HepG2 (cell line): ENCODE results near the gene HCN4. TPM values are rescaled to one million over a fixed set of nuclear protein-coding genes. Genes with fewer than 3 reads are reported as not detected.

Experiments
- CENPBD1 ChIP-seq: sonication (generic); formaldehyde crosslinking; IDR thresholded peaks from 2 replicates; pipeline ENCODE4 v1.8.0; 2022; ENCODE audit warnings: missing genetic modification reagents, low read depth, mild to moderate bottlenecking, borderline replicate concordance
- ELF1 ChIP-seq: sonication (generic); formaldehyde crosslinking; IDR thresholded peaks from 2 replicates; pipeline ENCODE4 v1.4.0; 2020; ENCODE audit warnings: missing genetic modification reagents
- EZH2 ChIP-seq: conservative IDR thresholded peaks from 2 replicates; pipeline ENCODE4 v1.6.1; 2012; ENCODE audit warnings: mild to moderate bottlenecking, low read depth, low read length, moderate library complexity
- GABPA ChIP-seq, 2 experiments: IDR thresholded peaks; 2 replicates each; pipeline ENCODE4 v1.6.1; 2011 to 2016; ENCODE audit warnings: low read depth in 2 of 2, low read length in 1 of 2, missing biosample characterization in 1 of 2, missing genetic modification characterization in 1 of 2
- HCFC1 ChIP-seq: fragments of 150-350 bp; IDR thresholded peaks from 2 replicates; pipeline ENCODE4 v1.6.1; 2014; ENCODE audit warnings: low read depth, low read length
- HMG20A ChIP-seq: IDR thresholded peaks from 2 replicates; pipeline ENCODE4 v1.6.1; 2016; ENCODE audit warnings: borderline replicate concordance
- KDM2A ChIP-seq: sonication (generic); formaldehyde crosslinking; IDR thresholded peaks from 2 replicates; pipeline ENCODE4 v1.4.0; 2020; ENCODE audit warnings: low read depth, missing genetic modification reagents, borderline replicate concordance
- MBD4 ChIP-seq: IDR thresholded peaks from 2 replicates; pipeline ENCODE4 v1.6.1; 2012; ENCODE audit warnings: low read length, inconsistent platforms, borderline replicate concordance
- NCOA2 ChIP-seq: sonication (generic); formaldehyde crosslinking; IDR thresholded peaks from 2 replicates; pipeline ENCODE4 v1.8.0; 2022; ENCODE audit warnings: inconsistent platforms
- PAF1 ChIP-seq: IDR thresholded peaks from 2 replicates; pipeline ENCODE4 v1.6.1; 2016; ENCODE audit warnings: missing genetic modification reagents, missing compliant biosample characterization
- POLR2A ChIP-seq, 2 experiments: IDR thresholded peaks; 2 replicates each; pipeline ENCODE4 v1.6.1; 2011; ENCODE audit warnings: low read depth in 2 of 2, low read length in 2 of 2, mild to moderate bottlenecking in 1 of 2, moderate library complexity in 1 of 2; ENCODE audit not compliant: insufficient read depth in 1 of 2
- PPARG ChIP-seq: conservative IDR thresholded peaks from 2 replicates; pipeline ENCODE4 v1.6.1; 2016; ENCODE audit warnings: missing biosample characterization, missing genetic modification reagents
- PRPF4 ChIP-seq: fragments of 200-400 bp; formaldehyde crosslinking; IDR thresholded peaks from 2 replicates; pipeline ENCODE4 v1.6.1; 2016; ENCODE audit warnings: low read length, low read depth; ENCODE audit not compliant: poor library complexity, severe bottlenecking
- SALL2 ChIP-seq: sonication (generic); formaldehyde crosslinking; IDR thresholded peaks from 2 replicates; pipeline ENCODE4 v1.8.1; 2023; ENCODE audit warnings: mild to moderate bottlenecking, missing genetic modification reagents, inconsistent platforms
- SMARCC2 ChIP-seq: fragments of 450-650 bp; IDR thresholded peaks from 2 replicates; pipeline ENCODE4 v1.6.1; 2017; ENCODE audit warnings: antibody characterized with exemption, mild to moderate bottlenecking
- SMC3 ChIP-seq: IDR thresholded peaks from 2 replicates; pipeline ENCODE4 v1.6.1; 2011; ENCODE audit warnings: low read length, improper control_type of control experiment
- SP2 ChIP-seq: sonication (generic); formaldehyde crosslinking; IDR thresholded peaks from 2 replicates; pipeline ENCODE4 v1.5.1; 2020; ENCODE audit warnings: mild to moderate bottlenecking, missing genetic modification reagents
- XRCC5 ChIP-seq: fragments of 200-400 bp; formaldehyde crosslinking; optimal IDR thresholded peaks from 2 replicates; pipeline ENCODE3; 2017; ENCODE audit warnings: mild to moderate bottlenecking, low read length
- ZBTB38 ChIP-seq: sonication (generic); formaldehyde crosslinking; IDR thresholded peaks from 2 replicates; pipeline ENCODE4 v1.5.1; 2020; ENCODE audit warnings: mild to moderate bottlenecking, missing genetic modification reagents
- ZBTB42 ChIP-seq: sonication (generic); formaldehyde crosslinking; IDR thresholded peaks from 2 replicates; pipeline ENCODE4 v1.5.0; 2020; ENCODE audit warnings: mild to moderate bottlenecking, missing genetic modification reagents
- ZNF639 ChIP-seq: conservative IDR thresholded peaks from 2 replicates; pipeline ENCODE4 v1.6.1; 2018; ENCODE audit warnings: missing genetic modification reagents
- ZSCAN12 ChIP-seq: sonication (generic); formaldehyde crosslinking; IDR thresholded peaks from 2 replicates; pipeline ENCODE4 v1.9.0; 2021; ENCODE audit warnings: mild to moderate bottlenecking, missing genetic modification reagents
- ZSCAN9 ChIP-seq: IDR thresholded peaks from 2 replicates; pipeline ENCODE4 v1.6.1; 2016; ENCODE audit warnings: borderline replicate concordance
- ZUFSP ChIP-seq: sonication (generic); formaldehyde crosslinking; IDR thresholded peaks from 2 replicates; pipeline ENCODE4 v1.9.0; 2021; ENCODE audit warnings: missing genetic modification reagents, mild to moderate bottlenecking, borderline replicate concordance
- polyA plus RNA-seq, 8 experiments: library from polyadenylated mRNA; depleted of rRNA in 3 of 8; stranded (reverse) in 7 of 8; unstranded in 1 of 8; fragments of >200 nt; fragmentation: Illumina TruSeq in 4 of 8; extraction: Trizol in 4 of 8; gene quantifications; 2 replicates each; pipeline versions ENCODE4 v1.2.1 to v1.2.3, GENCODE V29; 2011 to 2016; ENCODE audit warnings: low read depth in 4 of 8, missing spikeins in 1 of 8, mixed read lengths in 1 of 8; ENCODE audit not compliant: insufficient read depth in 1 of 8
- total RNA-seq, 5 experiments: library from RNA; depleted of rRNA; stranded (reverse); fragments of >200 nt; fragmentation: Illumina TruSeq; extraction: Trizol; gene quantifications; 2 replicates each; pipeline ENCODE4 v1.2.3, GENCODE V29; 2016; ENCODE audit warnings: low read depth in 1 of 5
- TF ChIP-seq, protein P1 (sequence below): sonication (generic); formaldehyde crosslinking; IDR thresholded peaks from 2 replicates; pipeline ENCODE4 v1.4.0; 2020; ENCODE audit warnings: mild to moderate bottlenecking, missing genetic modification reagents
- TF ChIP-seq, protein P2 (sequence below): sonication (generic); formaldehyde crosslinking; conservative IDR thresholded peaks from 2 replicates; pipeline ENCODE4 v1.8.0; 2022; ENCODE audit warnings: low read depth, missing genetic modification reagents

The HCN4 gene
- total and polyA plus RNA-seq, 2 of the 13 experiments (the other 11 are each of a cell fraction or from before 2014, with no cell fraction given) = not detected

GRCh38 chr15:73346735-73347312, 21.9 kb downstream of the HCN4 start (continued):
- TF ChIP-seq ZNF639 (CRISPR knock-in tag) = no peak
- TF ChIP-seq SALL2 (CRISPR knock-in tag) = no peak
- TF ChIP-seq KDM2A (CRISPR knock-in tag) = peak; percentile 57; the same call in 1 of the 2 replicates
- TF ChIP-seq HCFC1 = no peak
- TF ChIP-seq EZH2 = no peak
- no peak for TF ChIP-seq SP2 (CRISPR knock-in tag)
- TF ChIP-seq MBD4 = no peak
- no peak for TF ChIP-seq SMC3
- TF ChIP-seq PAF1 (CRISPR knock-in tag) = no peak
- 0 out of 2 replicates have a peak, but pooled peaks have one; percentile 37 for TF ChIP-seq ZBTB42 (CRISPR knock-in tag)
- no peak for TF ChIP-seq PPARG
- no peak for TF ChIP-seq ZUFSP (CRISPR knock-in tag)
- no peak for TF ChIP-seq SMARCC2
- TF ChIP-seq ZSCAN12 (CRISPR knock-in tag) = peak; percentile 52; the same call in 1 of the 2 replicates
- TF ChIP-seq CENPBD1 (CRISPR knock-in tag) = no peak
- TF ChIP-seq HMG20A = no peak; the same call in 1 of the 2 replicates
- TF ChIP-seq XRCC5 = no peak
- TF ChIP-seq NCOA2 (CRISPR knock-in tag) = peak; percentile 68
- TF ChIP-seq ZBTB38 (CRISPR knock-in tag) = 0 out of 2 replicates have a peak, but pooled peaks have one; percentile 15
- no peak for TF ChIP-seq ELF1 (CRISPR knock-in tag)
- TF ChIP-seq, protein P1, sequence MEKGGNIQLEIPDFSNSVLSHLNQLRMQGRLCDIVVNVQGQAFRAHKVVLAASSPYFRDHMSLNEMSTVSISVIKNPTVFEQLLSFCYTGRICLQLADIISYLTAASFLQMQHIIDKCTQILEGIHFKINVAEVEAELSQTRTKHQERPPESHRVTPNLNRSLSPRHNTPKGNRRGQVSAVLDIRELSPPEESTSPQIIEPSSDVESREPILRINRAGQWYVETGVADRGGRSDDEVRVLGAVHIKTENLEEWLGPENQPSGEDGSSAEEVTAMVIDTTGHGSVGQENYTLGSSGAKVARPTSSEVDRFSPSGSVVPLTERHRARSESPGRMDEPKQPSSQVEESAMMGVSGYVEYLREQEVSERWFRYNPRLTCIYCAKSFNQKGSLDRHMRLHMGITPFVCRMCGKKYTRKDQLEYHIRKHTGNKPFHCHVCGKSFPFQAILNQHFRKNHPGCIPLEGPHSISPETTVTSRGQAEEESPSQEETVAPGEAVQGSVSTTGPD (CRISPR knock-in tag) = no peak
- TF ChIP-seq PRPF4 = no peak
- no peak for TF ChIP-seq GABPA (IDR thresholded peaks at IDR 0.05; ENCODE audit: low read depth, low read length)
- TF ChIP-seq GABPA (CRISPR knock-in tag; IDR thresholded peaks at IDR 0.05; ENCODE audit: low read depth) = no peak
- TF ChIP-seq, protein P2, sequence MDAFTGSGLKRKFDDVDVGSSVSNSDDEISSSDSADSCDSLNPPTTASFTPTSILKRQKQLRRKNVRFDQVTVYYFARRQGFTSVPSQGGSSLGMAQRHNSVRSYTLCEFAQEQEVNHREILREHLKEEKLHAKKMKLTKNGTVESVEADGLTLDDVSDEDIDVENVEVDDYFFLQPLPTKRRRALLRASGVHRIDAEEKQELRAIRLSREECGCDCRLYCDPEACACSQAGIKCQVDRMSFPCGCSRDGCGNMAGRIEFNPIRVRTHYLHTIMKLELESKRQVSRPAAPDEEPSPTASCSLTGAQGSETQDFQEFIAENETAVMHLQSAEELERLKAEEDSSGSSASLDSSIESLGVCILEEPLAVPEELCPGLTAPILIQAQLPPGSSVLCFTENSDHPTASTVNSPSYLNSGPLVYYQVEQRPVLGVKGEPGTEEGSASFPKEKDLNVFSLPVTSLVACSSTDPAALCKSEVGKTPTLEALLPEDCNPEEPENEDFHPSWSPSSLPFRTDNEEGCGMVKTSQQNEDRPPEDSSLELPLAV = no peak
- TF ChIP-seq ZSCAN9 (CRISPR knock-in tag) = peak; percentile 98
- TF ChIP-seq POLR2A (IDR thresholded peaks at IDR 0.05; ENCODE audit: insufficient read depth in 1 of 2, low read depth in 2 of 2, low read length in 2 of 2) = no peak
